H9 (cell line): ENCODE data around the gene CTDSPL. TPM values are rescaled to one million over a fixed set of nuclear protein-coding genes. Genes with fewer than 3 reads are reported as not detected.

Source experiments
- DNase-seq: peaks from one replicate; pipeline ENCODE4 v3.0.0-alpha.2; 2017
- H2AFZ ChIP-seq: one replicate; pipeline ENCODE4 v1.6.1; 2013; ENCODE audit warnings: mild to moderate bottlenecking, low read length, control low read depth, moderate library complexity
- H2AK5ac ChIP-seq: 2 replicates; pipeline ENCODE4 v1.6.1; 2013; ENCODE audit warnings: low read length, control low read depth, mixed read lengths; ENCODE audit not compliant: insufficient read length
- H2BK120ac ChIP-seq: one replicate; pipeline ENCODE4 v1.6.1; 2013; ENCODE audit warnings: low read depth, mild to moderate bottlenecking, low read length, control low read depth, inconsistent platforms; ENCODE audit not compliant: poor library complexity, severe bottlenecking
- H2BK12ac ChIP-seq: 2 replicates; pipeline ENCODE4 v1.6.1; 2013; ENCODE audit warnings: low read length, control low read depth, mixed read lengths, low read depth; ENCODE audit not compliant: insufficient read length
- H2BK15ac ChIP-seq: 2 replicates; pipeline ENCODE4 v1.6.1; 2013; ENCODE audit warnings: low read depth, low read length, control low read depth
- H2BK20ac ChIP-seq: one replicate; pipeline ENCODE4 v1.6.1; 2013; ENCODE audit warnings: low read depth, mild to moderate bottlenecking, low read length, control low read depth, inconsistent platforms; ENCODE audit not compliant: poor library complexity, severe bottlenecking
- H2BK5ac ChIP-seq: 2 replicates; pipeline ENCODE4 v1.6.1; 2013; ENCODE audit warnings: low read length, control low read depth, mixed read lengths; ENCODE audit not compliant: insufficient read length
- H3K14ac ChIP-seq: 2 replicates; pipeline ENCODE4 v1.6.1; 2013; ENCODE audit warnings: low read length, control low read depth; ENCODE audit not compliant: insufficient read depth
- H3K18ac ChIP-seq: 2 replicates; pipeline ENCODE4 v1.6.1; 2013; ENCODE audit warnings: low read depth, mild to moderate bottlenecking, mixed read lengths, low read length, control low read depth; ENCODE audit not compliant: insufficient read length
- H3K23ac ChIP-seq: 2 replicates; pipeline ENCODE4 v1.6.1; 2013; ENCODE audit warnings: low read length, control low read depth, mixed read lengths, low read depth; ENCODE audit not compliant: insufficient read length
- H3K23me2 ChIP-seq: 2 replicates; pipeline ENCODE4 v1.6.1; 2013; ENCODE audit warnings: low read depth, mild to moderate bottlenecking, mixed read lengths, low read length, control low read depth; ENCODE audit not compliant: insufficient read length, poor library complexity, severe bottlenecking
- H3K27ac ChIP-seq: 2 replicates; pipeline ENCODE4 v1.5.1; 2013; ENCODE audit warnings: low read length, control low read depth, mixed read lengths, low read depth; ENCODE audit not compliant: insufficient read length
- H3K27me3 ChIP-seq: 2 replicates; pipeline ENCODE4 v1.6.1; 2013; ENCODE audit warnings: low read length, control low read depth, inconsistent platforms; ENCODE audit not compliant: insufficient read depth
- H3K4ac ChIP-seq: 2 replicates; pipeline ENCODE4 v1.6.1; 2013; ENCODE audit warnings: low read depth, mild to moderate bottlenecking, control low read depth, inconsistent platforms, low read length, moderate library complexity
- H3K4me1 ChIP-seq: 2 replicates; pipeline ENCODE4 v1.6.1; 2013; ENCODE audit warnings: low read length, control low read depth, inconsistent platforms; ENCODE audit not compliant: insufficient read depth
- H3K4me2 ChIP-seq: 2 replicates; pipeline ENCODE4 v1.6.1; 2013; ENCODE audit warnings: low read length, control low read depth, mixed read lengths; ENCODE audit not compliant: insufficient read length, insufficient read depth
- H3K56ac ChIP-seq: 2 replicates; pipeline ENCODE4 v1.6.1; 2013; ENCODE audit warnings: low read depth, mild to moderate bottlenecking, mixed read lengths, low read length, control low read depth; ENCODE audit not compliant: insufficient read length
- H3K79me1 ChIP-seq: 2 replicates; pipeline ENCODE4 v1.6.1; 2013; ENCODE audit warnings: low read depth, mild to moderate bottlenecking, moderate library complexity, low read length, control low read depth, inconsistent platforms; ENCODE audit not compliant: insufficient read depth, poor library complexity, severe bottlenecking
- H3K79me2 ChIP-seq: 2 replicates; pipeline ENCODE4 v1.6.1; 2013; ENCODE audit warnings: low read length, control low read depth, inconsistent platforms; ENCODE audit not compliant: insufficient read depth
- H3K9ac ChIP-seq: 2 replicates; pipeline ENCODE4 v1.6.1; 2013; ENCODE audit warnings: low read length, control low read depth, mixed read lengths; ENCODE audit not compliant: insufficient read length; ENCODE audit errors: extremely low read depth
- H3K9me3 ChIP-seq: one replicate; pipeline ENCODE4 v1.6.1; 2013; ENCODE audit warnings: low read depth, low read length, inconsistent platforms; ENCODE audit not compliant: control insufficient read depth
- H3T11ph ChIP-seq: one replicate; pipeline ENCODE4 v1.6.1; 2013; ENCODE audit warnings: mild to moderate bottlenecking, low read length, control low read depth, inconsistent platforms
- H4K20me1 ChIP-seq: one replicate; pipeline ENCODE4 v1.6.1; 2013; ENCODE audit not compliant: control insufficient read depth, insufficient read length, insufficient read depth
- H4K5ac ChIP-seq: 2 replicates; pipeline ENCODE4 v1.6.1; 2013; ENCODE audit warnings: low read depth, mild to moderate bottlenecking, mixed read lengths, low read length, control low read depth; ENCODE audit not compliant: insufficient read length
- H4K8ac ChIP-seq: replicated peaks from 2 replicates; pipeline ENCODE4 v1.6.1; 2013; ENCODE audit warnings: low read length, control low read depth, mixed read lengths, low read depth; ENCODE audit not compliant: insufficient read length
- H4K91ac ChIP-seq: 2 replicates; pipeline ENCODE4 v1.6.1; 2013; ENCODE audit warnings: low read depth, mild to moderate bottlenecking, moderate library complexity, mixed read lengths, low read length, control low read depth; ENCODE audit not compliant: insufficient read length
- H3K27ac Mint-ChIP-seq, 3 experiments: 2 replicates in 2 of 3; 3 replicates in 1 of 3; pipeline ENCODE4 v1.8.0; 2020 to 2021; ENCODE audit warnings: mixed read lengths in 3 of 3, mild to moderate bottlenecking in 1 of 3, moderate library complexity in 1 of 3
- H3K27me3 Mint-ChIP-seq: 2 replicates; pipeline ENCODE4 v1.8.0; 2021; ENCODE audit warnings: low read depth, mild to moderate bottlenecking, moderate library complexity, mixed read lengths
- H3K36me3 Mint-ChIP-seq, 3 experiments: 2 replicates in 2 of 3; 3 replicates in 1 of 3; pipeline ENCODE4 v1.8.0; 2020 to 2021; ENCODE audit warnings: low read depth in 3 of 3, mixed read lengths in 3 of 3; ENCODE audit not compliant: insufficient read depth in 1 of 3
- H3K4me1 Mint-ChIP-seq, 2 experiments: 2 replicates each; pipeline ENCODE4 v1.8.0; 2020; ENCODE audit warnings: mixed read lengths in 2 of 2
- H3K4me3 Mint-ChIP-seq, 2 experiments: 2 replicates in 1 of 2; 3 replicates in 1 of 2; pipeline ENCODE4 v1.8.0; 2020 to 2021; ENCODE audit warnings: mild to moderate bottlenecking in 2 of 2, mixed read lengths in 2 of 2, moderate library complexity in 1 of 2
- H3K9me3 Mint-ChIP-seq, 2 experiments: 2 replicates in 1 of 2; 3 replicates in 1 of 2; pipeline ENCODE4 v1.8.0; 2020; ENCODE audit warnings: mild to moderate bottlenecking in 2 of 2, mixed read lengths in 2 of 2, moderate library complexity in 1 of 2
- CTCF ChIP-seq: fragments of 200-600 bp; sonication (generic); conservative IDR thresholded peaks from 3 replicates; pipeline ENCODE4 v1.8.0; 2021; ENCODE audit warnings: antibody characterized with exemption, mild to moderate bottlenecking
- WGBS: extraction: QIAGEN DNeasy Blood & Tissue Kit; methylation state at CpG from one replicate; pipeline ENCODE4 v1.1.7; 2013; ENCODE audit warnings: missing lambda C conversion rate, low lambda C conversion rate, mixed read lengths; ENCODE audit not compliant: insufficient read length; ENCODE audit errors: extremely low coverage; 5-methylcytosine and 5-hydroxymethylcytosine counted together
- total RNA-seq: library from RNA; stranded (reverse); gene quantifications from 2 replicates; pipeline ENCODE4 v1.2.1, GENCODE V29; 2021

The CTDSPL gene
- total RNA-seq, 1 experiment from 2014 or later, result 20.8 TPM

- no peak overlapping the region for H2AFZ ChIP-seq
- no peak overlapping the region for H2BK120ac ChIP-seq
- WGBS, result no CpG with 5 or more reads among the region's 16 CpGs
- peaks cover 7 to 8% of the 10 kb centered on the region in 2 experiments for H3K4me1 Mint-ChIP-seq
- H3K9me3 ChIP-seq, result no peaks in the 10 kb centered on the region
- no peak overlapping the region for H3K4me3 Mint-ChIP-seq
- no peaks in the 10 kb centered on the region for H3K79me1 ChIP-seq
- H3K9ac ChIP-seq, result no peak overlapping the region
- no peak for DNase-seq
- H2BK12ac ChIP-seq, result no peak overlapping the region
- no peaks in the 10 kb centered on the region; a peak in 1 of 5 replicates for H3K9me3 Mint-ChIP-seq
- H4K91ac ChIP-seq, result no peak overlapping the region
- no peak overlapping the region for H3K4me2 ChIP-seq
- no peak overlapping the region for H3K23ac ChIP-seq
- no peaks in the 10 kb centered on the region for H3K27me3 Mint-ChIP-seq
- no peak overlapping the region for H4K5ac ChIP-seq
- H2AK5ac ChIP-seq, result no peak overlapping the region
- no peak overlapping the region for H2BK5ac ChIP-seq
- no peaks in the 10 kb centered on the region for H3K4me1 ChIP-seq
- H3K36me3 Mint-ChIP-seq, result peaks cover 0 to 17% (median 16%) of the 10 kb centered on the region in 3 experiments; a peak in 6 of 7 replicates
- no peak overlapping the region for H3K27ac ChIP-seq
- H3K27me3 ChIP-seq, result no peaks in the 10 kb centered on the region
- H3K18ac ChIP-seq, result no peak overlapping the region
- H3K27ac Mint-ChIP-seq, result no peak overlapping the region
- H4K20me1 ChIP-seq, result no peaks in the 10 kb centered on the region
- no peak for TF ChIP-seq CTCF
- no peak overlapping the region for H2BK20ac ChIP-seq
- no peak overlapping the region for H3K4ac ChIP-seq
- H3K79me2 ChIP-seq, result no peaks in the 10 kb centered on the region
- H3K23me2 ChIP-seq, result no peaks in the 10 kb centered on the region
- H3T11ph ChIP-seq, result no peak overlapping the region
- no peak overlapping the region for H4K8ac ChIP-seq
- no peak overlapping the region for H3K56ac ChIP-seq
- H3K14ac ChIP-seq, result no peak overlapping the region
- H2BK15ac ChIP-seq, result no peak overlapping the region
Measured at GRCh38 chr3:38006445-38006995, 144.8 kb downstream of the CTDSPL start.
